Smooth muscle cell of bladder (primary cell): Measurements from ENCODE around the gene KLHL40. TPM values are rescaled to one million over a fixed set of nuclear protein-coding genes. Genes with fewer than 3 reads are reported as not detected.

ENCODE experiments used
- total RNA-seq: library from RNA; depleted of rRNA; stranded (reverse); fragments of >200 nt; gene quantifications from 2 replicates; pipeline ENCODE4 v1.2.3, GENCODE V29; 2014

KLHL40 gene
- total RNA-seq, result not detected in 2 replicates

GRCh38 chr3:42685363-42685881 lies at the start of gene KLHL40:
TSS of gene KLHL40 (plus strand) at chr3:42685537. CDS start at chr3:42685619, 82 bp downstream.

GRCh38 chr3:42653560-42654330 lies 31.6 kb upstream of the KLHL40 start, which contains the start of gene ZBTB47:
TSS of gene ZBTB47 (plus strand) at chr3:42653697. CDS start at chr3:42658356, 4,659 bp downstream.

GRCh38 chr3:42702066-42702951 lies 17.0 kb downstream of the KLHL40 start, which contains the start of gene HHATL:
TSS of gene HHATL (minus strand) at chr3:42702798. CDS start at chr3:42700826, 1,972 bp downstream.

Other genes with a start within 250 kb of the KLHL40 start
- not detected in 2 replicates for gene VIPR1, start 182.9 kb upstream of the KLHL40 start, total RNA-seq
- 44.1 and 51.1 TPM in 2 replicates for gene SEC22C, start 103.6 kb upstream of the KLHL40 start, total RNA-seq
- gene SS18L2, start 94.7 kb upstream of the KLHL40 start, total RNA-seq, result 16.6 and 22.8 TPM in 2 replicates
- 40.0 and 42.5 TPM in 2 replicates for gene NKTR, start 84.9 kb upstream of the KLHL40 start, total RNA-seq
- 21.5 and 38.2 TPM in 2 replicates for gene ZBTB47, start 31.8 kb upstream of the KLHL40 start, total RNA-seq
- not detected in 2 replicates for gene HHATL, start 17.3 kb downstream of the KLHL40 start, total RNA-seq
- 0.74 and 1.1 TPM in 2 replicates for gene CCDC13, start 87.7 kb downstream of the KLHL40 start, total RNA-seq
- gene HIGD1A, start 119.0 kb downstream of the KLHL40 start, total RNA-seq, result 103 and 123 TPM in 2 replicates
- gene ACKR2, start 123.9 kb downstream of the KLHL40 start, total RNA-seq, result 0.09 and 0.28 TPM in 2 replicates
- not detected in 2 replicates for gene CYP8B1, start 190.3 kb downstream of the KLHL40 start, total RNA-seq
- gene ZNF662, start 220.6 kb downstream of the KLHL40 start, total RNA-seq, result 0.57 and 1.0 TPM in 2 replicates